GM23338 (cell line): ENCODE measurements around the gene DEK. TPM values are rescaled to one million over a fixed set of nuclear protein-coding genes. Genes with fewer than 3 reads are reported as not detected.

Experiments used
- ATAC-seq: fragments of 200-7000 bp; cut with Tn5 transposase; 3 replicates; pipeline ENCODE4 v1.9.1; 2020
- DNase-seq: peaks from one replicate; pipeline ENCODE4 v3.0.0-alpha.2; 2015; ENCODE audit warnings: low spot score
- H2AFZ ChIP-seq: fragments of 200-600 bp; sonication (generic); 2 replicates; pipeline ENCODE4 v1.8.0; 2016; ENCODE audit warnings: antibody characterized with exemption, mild to moderate bottlenecking, moderate library complexity
- H3F3A ChIP-seq: fragments of 200-600 bp; sonication (generic); replicated peaks from 2 replicates; pipeline ENCODE4 v1.8.0; 2017; ENCODE audit warnings: antibody characterized with exemption, mixed run types, low read depth
- H3K27ac ChIP-seq: fragments of 200-600 bp; sonication (generic); 2 replicates; pipeline ENCODE4 v1.6.1; 2016; ENCODE audit warnings: low read depth
- H3K27me3 ChIP-seq: fragments of 200-600 bp; sonication (generic); 2 replicates; pipeline ENCODE4 v1.8.0; 2016; ENCODE audit warnings: mild to moderate bottlenecking, mixed run types, moderate library complexity; ENCODE audit not compliant: insufficient read depth
- H3K36me3 ChIP-seq: fragments of 200-600 bp; sonication (generic); 2 replicates; pipeline ENCODE4 v1.8.0; 2016; ENCODE audit warnings: mild to moderate bottlenecking; ENCODE audit not compliant: insufficient read depth
- H3K4me1 ChIP-seq: fragments of 200-600 bp; sonication (generic); 2 replicates; pipeline ENCODE4 v1.8.0; 2016; ENCODE audit warnings: mild to moderate bottlenecking, moderate library complexity; ENCODE audit not compliant: insufficient read depth
- H3K4me2 ChIP-seq: fragments of 200-600 bp; sonication (generic); 2 replicates; pipeline ENCODE4 v1.7.1; 2017; ENCODE audit warnings: mixed run types
- H3K4me3 ChIP-seq: fragments of 200-600 bp; sonication (generic); 2 replicates; pipeline ENCODE4 v1.6.1; 2016; ENCODE audit warnings: mixed run types
- H3K79me2 ChIP-seq: fragments of 200-600 bp; sonication (generic); replicated peaks from 2 replicates; pipeline ENCODE4 v1.8.0; 2017; ENCODE audit warnings: mild to moderate bottlenecking; ENCODE audit not compliant: insufficient read depth
- H3K9me2 ChIP-seq: fragments of 200-600 bp; sonication (generic); 2 replicates; pipeline ENCODE4 v1.8.0; 2017; ENCODE audit not compliant: insufficient read depth
- H4K20me1 ChIP-seq: fragments of 200-600 bp; sonication (generic); replicated peaks from 2 replicates; pipeline ENCODE4 v1.8.0; 2017; ENCODE audit warnings: mild to moderate bottlenecking; ENCODE audit not compliant: insufficient read depth
- H3K27ac Mint-ChIP-seq: 2 replicates; pipeline ENCODE4 v1.8.0; 2020; ENCODE audit warnings: inconsistent platforms, mild to moderate bottlenecking, moderate library complexity, mixed read lengths
- H3K27me3 Mint-ChIP-seq: 3 replicates; pipeline ENCODE4 v1.8.0; 2022; ENCODE audit warnings: low read depth, mild to moderate bottlenecking, moderate library complexity, mixed read lengths, inconsistent platforms; ENCODE audit not compliant: insufficient read depth, poor library complexity
- H3K36me3 Mint-ChIP-seq: 3 replicates; pipeline ENCODE4 v1.8.0; 2021; ENCODE audit warnings: low read depth, mild to moderate bottlenecking, inconsistent platforms, moderate library complexity, mixed read lengths
- H3K4me1 Mint-ChIP-seq: 3 replicates; pipeline ENCODE4 v1.8.0; 2020; ENCODE audit warnings: mild to moderate bottlenecking, inconsistent platforms, mixed read lengths
- H3K4me3 Mint-ChIP-seq: 3 replicates; pipeline ENCODE4 v1.8.0; 2021; ENCODE audit warnings: moderate library complexity, mild to moderate bottlenecking, inconsistent platforms, mixed read lengths
- H3K9me3 Mint-ChIP-seq: 3 replicates; pipeline ENCODE4 v1.8.0; 2020; ENCODE audit warnings: moderate library complexity, mild to moderate bottlenecking, inconsistent platforms, mixed read lengths
- EZH2phosphoT487 ChIP-seq: fragments of 200-600 bp; sonication (generic); IDR thresholded peaks from one replicate; pipeline ENCODE4 v1.8.1; 2018; ENCODE audit warnings: antibody characterized with exemption; ENCODE audit not compliant: unreplicated experiment
- NANOG ChIP-seq: IDR thresholded peaks from 2 replicates; pipeline ENCODE4 v1.6.1; 2016; ENCODE audit warnings: antibody characterized with exemption, borderline replicate concordance
- POLR2AphosphoS5 ChIP-seq: IDR thresholded peaks from 2 replicates; pipeline ENCODE4 v1.6.1; 2016; ENCODE audit warnings: antibody characterized with exemption, low read depth
- polyA plus RNA-seq: library from polyadenylated mRNA; unstranded; fragments of >200 nt; fragmentation: Nextera tagmentation; extraction: Ambion mirVana; gene quantifications from 2 replicates; pipeline ENCODE4 v1.2.1, GENCODE V29; 2016
- total RNA-seq: library from RNA; depleted of rRNA; stranded (reverse); fragments of >200 nt; shearing (Covaris generic); gene quantifications from 2 replicates; pipeline ENCODE4 v1.2.3, GENCODE V29; 2014
- TF ChIP-seq, protein P1 (sequence below): IDR thresholded peaks from 2 replicates; pipeline ENCODE4 v1.6.1; 2016; ENCODE audit warnings: antibody characterized with exemption
- TF ChIP-seq, protein P2 (sequence below), 2 experiments: fragments of 200-600 bp in 1 of 2; sonication (generic) in 1 of 2; conservative IDR thresholded peaks; 2 replicates each; pipeline versions ENCODE4 v1.5.1 to v1.6.1; 2016 to 2017; ENCODE audit warnings: antibody characterized with exemption in 2 of 2, low read depth in 2 of 2, mild to moderate bottlenecking in 2 of 2, moderate library complexity in 1 of 2

The DEK gene
- total and polyA plus RNA-seq, 2 experiments from 2014 or later = 218 to 582 TPM

DNA sequence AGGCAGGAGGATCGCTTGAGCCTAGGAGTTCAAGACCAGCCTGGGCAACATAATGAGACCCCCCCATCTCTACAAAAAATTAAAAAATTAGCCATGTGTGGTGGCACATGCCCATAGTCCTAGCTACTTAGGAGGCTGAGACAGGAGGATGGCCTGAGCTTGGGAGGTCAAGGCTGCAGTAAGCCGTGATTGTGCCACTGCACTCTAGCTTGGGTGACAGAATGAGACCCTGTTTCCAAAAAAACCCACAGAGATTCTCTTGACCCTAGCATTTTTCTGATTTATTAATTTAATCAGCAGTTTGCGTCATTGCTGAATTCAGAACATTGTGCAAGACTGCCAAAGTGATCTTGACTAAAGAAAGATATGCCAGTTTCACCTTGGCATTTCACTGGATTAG is 72.3 kb downstream of the DEK start:
- no peaks in the 10 kb centered on the region for H3K27me3 ChIP-seq
- H3K4me1 Mint-ChIP-seq = peaks cover 19% of the 10 kb centered on the region
- H3K4me2 ChIP-seq = no peak overlapping the region
- H3K4me3 ChIP-seq = no peak overlapping the region
- no peaks in the 10 kb centered on the region for H3K9me2 ChIP-seq
- DNase-seq (no peak), ATAC-seq (no peak)
- H3K27ac ChIP-seq = no peak overlapping the region
- H3K4me1 ChIP-seq = peaks cover 12% of the 10 kb centered on the region
- H3K27ac Mint-ChIP-seq = no peak overlapping the region
- no peaks in the 10 kb centered on the region for H3K36me3 ChIP-seq
- peaks cover 2% of the 10 kb centered on the region for H3K27me3 Mint-ChIP-seq
- H3K36me3 Mint-ChIP-seq = peaks cover 7% of the 10 kb centered on the region; the same call in 2 of the 3 replicates
- no peak overlapping the region for H2AFZ ChIP-seq
- H3K9me3 Mint-ChIP-seq = no peaks in the 10 kb centered on the region
- no peaks in the 10 kb centered on the region for H3F3A ChIP-seq
- H4K20me1 ChIP-seq = no peaks in the 10 kb centered on the region
- H3K4me3 Mint-ChIP-seq = no peak overlapping the region
- TF ChIP-seq, protein P1, sequence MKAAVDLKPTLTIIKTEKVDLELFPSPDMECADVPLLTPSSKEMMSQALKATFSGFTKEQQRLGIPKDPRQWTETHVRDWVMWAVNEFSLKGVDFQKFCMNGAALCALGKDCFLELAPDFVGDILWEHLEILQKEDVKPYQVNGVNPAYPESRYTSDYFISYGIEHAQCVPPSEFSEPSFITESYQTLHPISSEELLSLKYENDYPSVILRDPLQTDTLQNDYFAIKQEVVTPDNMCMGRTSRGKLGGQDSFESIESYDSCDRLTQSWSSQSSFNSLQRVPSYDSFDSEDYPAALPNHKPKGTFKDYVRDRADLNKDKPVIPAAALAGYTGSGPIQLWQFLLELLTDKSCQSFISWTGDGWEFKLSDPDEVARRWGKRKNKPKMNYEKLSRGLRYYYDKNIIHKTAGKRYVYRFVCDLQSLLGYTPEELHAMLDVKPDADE = no peak
- no peaks in the 10 kb centered on the region for H3K79me2 ChIP-seq

DNA sequence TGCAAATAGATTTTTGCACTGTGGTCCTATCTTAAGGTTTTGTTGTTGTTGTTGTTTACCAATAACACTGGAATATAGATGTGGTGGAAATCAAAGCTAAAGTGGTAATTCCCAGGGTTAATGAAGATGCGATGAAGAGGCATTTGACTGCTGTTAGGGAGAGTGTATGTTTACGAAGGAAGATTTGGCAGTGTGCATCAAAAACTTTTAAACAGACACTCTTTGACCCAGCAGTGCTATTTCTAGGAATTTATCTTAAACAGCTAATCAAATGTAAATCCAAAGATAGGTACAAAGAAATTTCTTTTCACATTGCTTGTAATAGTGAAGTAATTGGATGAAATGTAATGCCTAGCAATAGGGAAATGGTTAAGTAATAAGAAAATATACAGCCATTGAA is 75.1 kb downstream of the DEK start:
- Mint-ChIP-seq H3K36me3 (peaks cover 7% of the 10 kb centered on the region; the same call in 2 of the 3 replicates), H3K27ac (no peak overlapping the region)
- no peak overlapping the region for H3K4me2 ChIP-seq

DNA sequence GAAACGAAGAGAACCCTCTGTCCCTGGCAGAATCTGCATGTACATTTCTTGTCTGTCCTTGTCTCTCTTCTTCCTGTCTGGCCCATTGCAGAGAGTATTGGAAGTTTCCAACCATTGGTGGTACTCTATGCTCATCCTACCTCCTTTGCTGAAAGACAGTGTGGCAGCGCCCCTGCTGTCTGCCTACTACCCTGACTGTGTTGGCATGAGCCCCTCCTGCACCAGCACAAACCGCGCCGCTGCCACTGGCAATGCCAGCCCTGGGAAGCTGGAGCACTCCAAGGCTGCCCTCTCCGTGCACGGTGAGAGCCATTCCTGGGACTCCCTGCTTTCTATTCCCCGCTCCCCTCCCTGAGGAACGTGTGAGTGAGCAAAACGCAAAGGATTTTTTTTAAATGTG is 76.6 kb downstream of the DEK start:
- Mint-ChIP-seq H3K4me1 (peaks cover 43% of the 10 kb centered on the region), H3K4me3 (no peak overlapping the region), H3K27ac (peak overlapping the region; percentile 64; the same call in 1 of the 2 replicates), H3K27me3 (peaks cover 2% of the 10 kb centered on the region), H3K36me3 (peaks cover 13% of the 10 kb centered on the region; the same call in 2 of the 3 replicates), H3K9me3 (no peaks in the 10 kb centered on the region)
- TF ChIP-seq, protein P2, sequence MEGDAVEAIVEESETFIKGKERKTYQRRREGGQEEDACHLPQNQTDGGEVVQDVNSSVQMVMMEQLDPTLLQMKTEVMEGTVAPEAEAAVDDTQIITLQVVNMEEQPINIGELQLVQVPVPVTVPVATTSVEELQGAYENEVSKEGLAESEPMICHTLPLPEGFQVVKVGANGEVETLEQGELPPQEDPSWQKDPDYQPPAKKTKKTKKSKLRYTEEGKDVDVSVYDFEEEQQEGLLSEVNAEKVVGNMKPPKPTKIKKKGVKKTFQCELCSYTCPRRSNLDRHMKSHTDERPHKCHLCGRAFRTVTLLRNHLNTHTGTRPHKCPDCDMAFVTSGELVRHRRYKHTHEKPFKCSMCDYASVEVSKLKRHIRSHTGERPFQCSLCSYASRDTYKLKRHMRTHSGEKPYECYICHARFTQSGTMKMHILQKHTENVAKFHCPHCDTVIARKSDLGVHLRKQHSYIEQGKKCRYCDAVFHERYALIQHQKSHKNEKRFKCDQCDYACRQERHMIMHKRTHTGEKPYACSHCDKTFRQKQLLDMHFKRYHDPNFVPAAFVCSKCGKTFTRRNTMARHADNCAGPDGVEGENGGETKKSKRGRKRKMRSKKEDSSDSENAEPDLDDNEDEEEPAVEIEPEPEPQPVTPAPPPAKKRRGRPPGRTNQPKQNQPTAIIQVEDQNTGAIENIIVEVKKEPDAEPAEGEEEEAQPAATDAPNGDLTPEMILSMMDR (conservative IDR thresholded peaks at IDR 0.05; ENCODE audit: low read depth in 2 of 2) = peak in 1 of 2 experiments; percentile 45; a peak in 2 of 4 replicates
- TF ChIP-seq NANOG (no peak), POLR2AphosphoS5 (no peak)
- Histone ChIP-seq H3K27me3 (no peaks in the 10 kb centered on the region), H3K79me2 (no peaks in the 10 kb centered on the region), H3K36me3 (no peaks in the 10 kb centered on the region), H3K4me1 (peaks cover 21% of the 10 kb centered on the region), H3K4me2 (no peak overlapping the region), H2AFZ (no peak overlapping the region), H3K4me3 (no peak overlapping the region), H3K27ac (no peak overlapping the region), H3K9me2 (no peaks in the 10 kb centered on the region), H4K20me1 (no peaks in the 10 kb centered on the region), H3F3A (no peaks in the 10 kb centered on the region)
- no peak for ATAC-seq
- DNase-seq = no peak

More for the DNA sequence above, 75.1 kb downstream of the DEK start:
- no peak for TF ChIP-seq EZH2phosphoT487
- peaks cover 4% of the 10 kb centered on the region for H3K27me3 Mint-ChIP-seq
- no peaks in the 10 kb centered on the region for H3K27me3 ChIP-seq
- no peak overlapping the region for H3K27ac ChIP-seq
- H4K20me1 ChIP-seq = no peaks in the 10 kb centered on the region
- DNase-seq = no peak
- ATAC-seq = no peak
- no peak overlapping the region for H3K4me3 Mint-ChIP-seq
- no peaks in the 10 kb centered on the region for H3K9me2 ChIP-seq
- no peaks in the 10 kb centered on the region for H3F3A ChIP-seq
- no peaks in the 10 kb centered on the region for H3K79me2 ChIP-seq
- H2AFZ ChIP-seq = no peak overlapping the region
- no peaks in the 10 kb centered on the region for H3K9me3 Mint-ChIP-seq
- peaks cover 21% of the 10 kb centered on the region for H3K4me1 ChIP-seq
- H3K4me1 Mint-ChIP-seq = peaks cover 33% of the 10 kb centered on the region
- no peak overlapping the region for H3K4me3 ChIP-seq
- no peaks in the 10 kb centered on the region for H3K36me3 ChIP-seq
